ENCODE data around the gene B4GALT2. TPM values are rescaled to one million over a fixed set of nuclear protein-coding genes. Genes with fewer than 3 reads are reported as not detected.

The B4GALT2 gene
- total RNA-seq, 1 donor: 99.5 TPM

DNA sequence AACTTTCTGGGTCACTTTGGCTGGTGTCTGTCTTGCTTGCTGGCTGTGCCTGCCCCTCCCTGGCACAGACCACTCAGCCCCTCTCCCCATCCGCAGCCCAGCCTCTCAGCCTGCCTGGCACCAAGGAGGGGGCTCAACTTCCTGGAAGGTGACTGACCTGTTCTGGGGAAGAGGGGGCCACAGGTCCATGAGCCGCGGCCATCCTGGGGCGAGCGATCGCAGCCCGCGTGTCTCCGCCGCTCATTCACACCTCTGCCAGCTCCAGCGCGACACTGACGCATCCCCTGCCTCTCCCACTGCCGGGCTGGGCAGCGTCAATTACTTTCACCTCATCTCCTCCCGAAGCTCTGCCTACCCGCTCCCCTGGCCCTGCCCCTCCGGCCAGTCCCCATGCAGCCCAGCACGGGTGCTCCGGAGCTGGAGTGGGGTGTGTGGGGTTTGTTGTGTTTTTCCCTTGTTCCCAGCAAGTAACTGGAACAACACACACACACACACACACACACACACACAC lies 37.9 kb downstream of the B4GALT2 start:
- Histone ChIP-seq H3K4me2 (ENCODE audit: insufficient read depth, low read length) (no peak overlapping the region), H3K4me1 (ENCODE audit: insufficient read depth, low read length) (peaks cover 27% of the 10 kb centered on the region), H3K4me3 (ENCODE audit: insufficient read depth, low read length) (no peak overlapping the region), H3K36me3 (ENCODE audit: insufficient read depth, low read length) (no peaks in the 10 kb centered on the region), H3K27me3 (ENCODE audit: insufficient read depth, low read length) (no peaks in the 10 kb centered on the region), H4K20me1 (ENCODE audit: insufficient read depth, low read length) (no peaks in the 10 kb centered on the region), H3K79me2 (ENCODE audit: insufficient read depth, low read length) (no peaks in the 10 kb centered on the region), H3K27ac (ENCODE audit: low read depth, low read length) (no peak overlapping the region), H2AFZ (ENCODE audit: low read length) (no peak overlapping the region), H3K9me3 (ENCODE audit: low read depth, low read length) (no peaks in the 10 kb centered on the region)
- TF ChIP-seq, protein P1, sequence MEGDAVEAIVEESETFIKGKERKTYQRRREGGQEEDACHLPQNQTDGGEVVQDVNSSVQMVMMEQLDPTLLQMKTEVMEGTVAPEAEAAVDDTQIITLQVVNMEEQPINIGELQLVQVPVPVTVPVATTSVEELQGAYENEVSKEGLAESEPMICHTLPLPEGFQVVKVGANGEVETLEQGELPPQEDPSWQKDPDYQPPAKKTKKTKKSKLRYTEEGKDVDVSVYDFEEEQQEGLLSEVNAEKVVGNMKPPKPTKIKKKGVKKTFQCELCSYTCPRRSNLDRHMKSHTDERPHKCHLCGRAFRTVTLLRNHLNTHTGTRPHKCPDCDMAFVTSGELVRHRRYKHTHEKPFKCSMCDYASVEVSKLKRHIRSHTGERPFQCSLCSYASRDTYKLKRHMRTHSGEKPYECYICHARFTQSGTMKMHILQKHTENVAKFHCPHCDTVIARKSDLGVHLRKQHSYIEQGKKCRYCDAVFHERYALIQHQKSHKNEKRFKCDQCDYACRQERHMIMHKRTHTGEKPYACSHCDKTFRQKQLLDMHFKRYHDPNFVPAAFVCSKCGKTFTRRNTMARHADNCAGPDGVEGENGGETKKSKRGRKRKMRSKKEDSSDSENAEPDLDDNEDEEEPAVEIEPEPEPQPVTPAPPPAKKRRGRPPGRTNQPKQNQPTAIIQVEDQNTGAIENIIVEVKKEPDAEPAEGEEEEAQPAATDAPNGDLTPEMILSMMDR (IDR thresholded peaks at IDR 0.05; ENCODE audit: extremely low read depth, low read depth, low read length): no peak
- DNase-seq (ENCODE audit: insufficient read length, low spot score, missing footprints): peak; percentile 52

DNA sequence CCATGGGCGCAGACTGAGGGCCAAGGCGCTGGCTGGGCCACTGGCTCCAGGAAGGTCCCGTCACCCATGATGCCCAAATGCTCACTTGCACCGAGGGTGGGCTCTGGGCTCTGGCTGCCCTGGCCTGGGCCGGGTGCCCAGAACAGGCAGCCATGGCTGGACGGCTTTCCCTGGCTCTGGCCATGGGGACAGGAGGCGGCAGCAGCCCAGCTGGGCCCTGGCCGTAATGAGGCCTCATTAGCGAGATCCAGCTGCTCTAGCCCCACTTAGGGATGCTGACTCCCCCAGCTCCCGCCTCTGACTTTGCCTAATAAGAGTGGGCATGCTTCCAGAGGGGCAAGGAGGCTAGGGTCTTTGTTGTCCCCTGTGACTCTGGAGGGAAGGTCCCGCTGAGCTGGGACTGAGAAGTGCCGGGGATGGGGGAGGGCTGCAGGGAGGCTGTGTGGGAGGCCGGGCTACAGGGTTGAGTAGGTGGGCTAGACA lies 40.5 kb downstream of the B4GALT2 start:
- no peaks in the 10 kb centered on the region for H3K27me3 ChIP-seq (ENCODE audit: insufficient read depth, low read length)
- H3K79me2 ChIP-seq (ENCODE audit: insufficient read depth, low read length): no peaks in the 10 kb centered on the region
- no peak overlapping the region for H3K4me2 ChIP-seq (ENCODE audit: insufficient read depth, low read length)
- no peak overlapping the region for H2AFZ ChIP-seq (ENCODE audit: low read length)
- H3K4me3 ChIP-seq (ENCODE audit: insufficient read depth, low read length): no peak overlapping the region
- TF ChIP-seq, protein P1 (IDR thresholded peaks at IDR 0.05; ENCODE audit: extremely low read depth, low read depth, low read length): no peak
- H3K4me1 ChIP-seq (ENCODE audit: insufficient read depth, low read length): peaks cover 15% of the 10 kb centered on the region
- no peaks in the 10 kb centered on the region for H3K36me3 ChIP-seq (ENCODE audit: insufficient read depth, low read length)
- H3K9me3 ChIP-seq (ENCODE audit: low read depth, low read length): no peaks in the 10 kb centered on the region
- peak; percentile 18 for DNase-seq (ENCODE audit: insufficient read length, low spot score, missing footprints)
- no peaks in the 10 kb centered on the region for H4K20me1 ChIP-seq (ENCODE audit: insufficient read depth, low read length)
- H3K27ac ChIP-seq (ENCODE audit: low read depth, low read length): no peak overlapping the region

DNA sequence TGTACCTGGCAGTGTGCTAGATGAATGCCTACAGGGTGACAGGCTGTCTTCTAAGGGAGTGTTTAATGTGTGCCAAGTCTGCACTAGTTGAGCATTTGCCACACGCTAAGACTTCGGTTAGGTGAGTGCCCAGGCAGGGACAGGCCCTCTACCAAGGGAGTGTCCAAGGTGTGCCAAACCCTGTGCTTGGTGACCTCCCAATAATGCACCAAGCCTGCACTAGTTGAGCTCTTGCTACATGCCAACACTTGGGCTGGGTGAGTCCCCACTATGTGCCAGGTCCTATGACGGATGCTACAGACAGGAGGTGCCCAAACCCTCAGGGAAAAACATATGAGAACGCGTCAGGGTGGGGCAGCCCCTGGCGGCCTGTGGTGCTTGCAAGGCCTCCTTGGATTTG lies 41.5 kb downstream of the B4GALT2 start:
- no peaks in the 10 kb centered on the region for H3K79me2 ChIP-seq (ENCODE audit: insufficient read depth, low read length)
- no peaks in the 10 kb centered on the region for H4K20me1 ChIP-seq (ENCODE audit: insufficient read depth, low read length)
- TF ChIP-seq, protein P1 (IDR thresholded peaks at IDR 0.05; ENCODE audit: extremely low read depth, low read depth, low read length): no peak

DNA sequence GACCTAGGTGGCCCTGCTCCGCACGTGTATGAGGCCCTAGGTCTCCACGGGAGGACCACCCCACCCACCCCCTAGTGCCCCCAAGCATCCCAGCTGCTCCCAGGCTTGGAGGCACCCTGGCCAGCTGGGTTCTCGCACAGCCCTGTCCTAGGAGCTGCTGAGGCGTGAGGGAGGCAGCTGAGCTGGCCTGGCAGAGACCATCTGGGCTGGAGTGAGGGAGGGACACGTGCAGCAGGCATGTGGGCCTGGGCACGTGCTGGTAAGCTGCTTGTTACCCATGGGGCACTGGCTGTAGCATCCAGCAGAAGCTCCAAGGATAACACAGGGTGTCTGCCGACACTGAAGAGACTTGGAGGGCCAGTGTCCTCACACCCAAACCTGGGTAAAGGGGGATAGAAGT lies 42.1 kb downstream of the B4GALT2 start:
- Histone ChIP-seq H3K27ac (ENCODE audit: low read depth, low read length) (no peak overlapping the region), H3K27me3 (ENCODE audit: insufficient read depth, low read length) (no peaks in the 10 kb centered on the region), H3K4me1 (ENCODE audit: insufficient read depth, low read length) (peaks cover 7% of the 10 kb centered on the region), H4K20me1 (ENCODE audit: insufficient read depth, low read length) (no peaks in the 10 kb centered on the region), H3K4me3 (ENCODE audit: insufficient read depth, low read length) (no peak overlapping the region), H3K79me2 (ENCODE audit: insufficient read depth, low read length) (no peaks in the 10 kb centered on the region), H3K9me3 (ENCODE audit: low read depth, low read length) (no peaks in the 10 kb centered on the region), H3K4me2 (ENCODE audit: insufficient read depth, low read length) (no peak overlapping the region), H2AFZ (ENCODE audit: low read length) (no peak overlapping the region), H3K36me3 (ENCODE audit: insufficient read depth, low read length) (no peaks in the 10 kb centered on the region)
- peak; percentile 45 for DNase-seq (ENCODE audit: insufficient read length, low spot score, missing footprints)
- TF ChIP-seq, protein P1 (IDR thresholded peaks at IDR 0.05; ENCODE audit: extremely low read depth, low read depth, low read length): no peak

More for the DNA sequence above, 41.5 kb downstream of the B4GALT2 start:
- no peak overlapping the region for H3K27ac ChIP-seq (ENCODE audit: low read depth, low read length)
- H3K36me3 ChIP-seq (ENCODE audit: insufficient read depth, low read length): no peaks in the 10 kb centered on the region
- peak; percentile 47 for DNase-seq (ENCODE audit: insufficient read length, low spot score, missing footprints)
- H3K9me3 ChIP-seq (ENCODE audit: low read depth, low read length): no peaks in the 10 kb centered on the region
- no peak overlapping the region for H2AFZ ChIP-seq (ENCODE audit: low read length)
- peaks cover 12% of the 10 kb centered on the region for H3K4me1 ChIP-seq (ENCODE audit: insufficient read depth, low read length)
- no peak overlapping the region for H3K4me3 ChIP-seq (ENCODE audit: insufficient read depth, low read length)
- no peak overlapping the region for H3K4me2 ChIP-seq (ENCODE audit: insufficient read depth, low read length)
- no peaks in the 10 kb centered on the region for H3K27me3 ChIP-seq (ENCODE audit: insufficient read depth, low read length)
